WTC11 (cell line): ENCODE results near the gene TMEM190. TPM values are rescaled to one million over a fixed set of nuclear protein-coding genes. Genes with fewer than 3 reads are reported as not detected.

ENCODE experiments used
- ATAC-seq: fragments of 200-7000 bp; cut with Tn5 transposase; 2 replicates; pipeline ENCODE4 v1.10.0; 2021; ENCODE audit warnings: mild to moderate bottlenecking, moderate library complexity
- CTCF ChIA-PET: fragments of 300-600 bp; sonication (Branson Sonifier 250); formaldehyde crosslinking; loops from one replicate; lab custom pipeline; 2021; ENCODE audit warnings: antibody characterized with exemption; lab: Charles Lee
- POLR2A ChIA-PET: fragments of 350-600 bp; sonication (Branson Sonifier 250); formaldehyde crosslinking; loops from one replicate; lab custom pipeline; 2021; ENCODE audit warnings: antibody characterized with exemption; lab: Charles Lee
- DNase-seq: peaks from one replicate; pipeline ENCODE4 v3.0.0; 2021; ENCODE audit warnings: low spot score
- H3K27ac Mint-ChIP-seq: 2 replicates; pipeline ENCODE4 v1.8.0; 2021; ENCODE audit warnings: mixed read lengths
- H3K27me3 Mint-ChIP-seq: 2 replicates; pipeline ENCODE4 v1.8.0; 2021; ENCODE audit warnings: low read depth, mild to moderate bottlenecking, moderate library complexity, mixed read lengths
- H3K36me3 Mint-ChIP-seq: 2 replicates; pipeline ENCODE4 v1.8.0; 2021; ENCODE audit warnings: mixed read lengths
- H3K4me1 Mint-ChIP-seq: 2 replicates; pipeline ENCODE4 v1.8.0; 2022; ENCODE audit warnings: mixed read lengths
- H3K4me3 Mint-ChIP-seq: 2 replicates; pipeline ENCODE4 v1.8.0; 2021; ENCODE audit warnings: mild to moderate bottlenecking, moderate library complexity, mixed read lengths
- H3K9me3 Mint-ChIP-seq: 2 replicates; pipeline ENCODE4 v1.8.0; 2021; ENCODE audit warnings: mixed read lengths
- ATF1 ChIP-seq: sonication (generic); formaldehyde crosslinking; IDR thresholded peaks from 2 replicates; pipeline ENCODE4 v1.8.1; 2023; ENCODE audit warnings: mild to moderate bottlenecking, moderate library complexity, missing genetic modification reagents
- CREM ChIP-seq: sonication (generic); formaldehyde crosslinking; IDR thresholded peaks from 2 replicates; pipeline ENCODE4 v1.8.1; 2022; ENCODE audit warnings: mild to moderate bottlenecking, missing genetic modification reagents, moderate library complexity
- E2F1 ChIP-seq: sonication (generic); formaldehyde crosslinking; IDR thresholded peaks from 2 replicates; pipeline ENCODE4 v1.8.0; 2022; ENCODE audit warnings: mild to moderate bottlenecking, missing genetic modification reagents
- E2F4 ChIP-seq: sonication (generic); formaldehyde crosslinking; IDR thresholded peaks from 2 replicates; pipeline ENCODE4 v1.8.1; 2022; ENCODE audit warnings: low read depth, mild to moderate bottlenecking, moderate library complexity, missing genetic modification reagents, borderline replicate concordance
- ELF4 ChIP-seq: sonication (generic); formaldehyde crosslinking; IDR thresholded peaks from 2 replicates; pipeline ENCODE4 v1.8.1; 2022; ENCODE audit warnings: low read depth, mild to moderate bottlenecking, moderate library complexity, missing genetic modification reagents
- FOXJ3 ChIP-seq: sonication (generic); formaldehyde crosslinking; IDR thresholded peaks from 2 replicates; pipeline ENCODE4 v1.9.0; 2021; ENCODE audit warnings: missing genetic modification reagents, mild to moderate bottlenecking, borderline replicate concordance
- HMGA2 ChIP-seq: fragments of 250-450 bp; sonication (Bioruptor Pico); IDR thresholded peaks from 2 replicates; pipeline ENCODE4 v1.4.0; 2021; ENCODE audit warnings: mild to moderate bottlenecking, moderate library complexity
- JAZF1 ChIP-seq: fragments of 250-450 bp; sonication (Bioruptor Pico); IDR thresholded peaks from 2 replicates; pipeline ENCODE4 v1.9.0; 2021; ENCODE audit warnings: moderate library complexity, mild to moderate bottlenecking, inconsistent platforms
- MAX ChIP-seq: sonication (generic); formaldehyde crosslinking; IDR thresholded peaks from 2 replicates; pipeline ENCODE4 v1.8.0; 2022; ENCODE audit warnings: mild to moderate bottlenecking, missing genetic modification reagents
- NFYB ChIP-seq: sonication (generic); formaldehyde crosslinking; conservative IDR thresholded peaks from 2 replicates; pipeline ENCODE4 v1.8.0; 2022; ENCODE audit warnings: low read depth, missing genetic modification reagents
- NR1H2 ChIP-seq: sonication (generic); formaldehyde crosslinking; IDR thresholded peaks from 2 replicates; pipeline ENCODE4 v1.9.0; 2021; ENCODE audit warnings: mild to moderate bottlenecking, moderate library complexity, missing genetic modification reagents
- OVOL2 ChIP-seq: fragments of 250-450 bp; sonication (Bioruptor Pico); IDR thresholded peaks from 2 replicates; pipeline ENCODE4 v1.9.0; 2021; ENCODE audit warnings: mild to moderate bottlenecking, borderline replicate concordance
- PRDM15 ChIP-seq: sonication (generic); formaldehyde crosslinking; IDR thresholded peaks from 2 replicates; pipeline ENCODE4 v1.8.0; 2022; ENCODE audit warnings: missing genetic modification reagents
- USF2 ChIP-seq: sonication (generic); formaldehyde crosslinking; IDR thresholded peaks from 2 replicates; pipeline ENCODE4 v1.8.1; 2023; ENCODE audit warnings: mild to moderate bottlenecking, missing genetic modification reagents, moderate library complexity
- ZNF121 ChIP-seq: sonication (generic); formaldehyde crosslinking; IDR thresholded peaks from 2 replicates; pipeline ENCODE4 v1.8.0; 2023; ENCODE audit warnings: missing genetic modification reagents
- ZNF512 ChIP-seq: sonication (generic); formaldehyde crosslinking; IDR thresholded peaks from 2 replicates; pipeline ENCODE4 v1.8.1; 2022; ENCODE audit warnings: missing genetic modification reagents, borderline replicate concordance
- ZNF671 ChIP-seq: fragments of 250-450 bp; sonication (Bioruptor Pico); IDR thresholded peaks from 2 replicates; pipeline ENCODE4 v1.8.0; 2021; ENCODE audit warnings: mild to moderate bottlenecking
- total RNA-seq: library from RNA; stranded (reverse); gene quantifications from 3 replicates; pipeline ENCODE4 v1.2.3, GENCODE V29; 2021

Gene TMEM190
- total RNA-seq, 1 experiment from 2014 or later, result 0.33 TPM

- no peak for TF ChIP-seq ZNF671 (CRISPR knock-in tag)
- TF ChIP-seq ZNF512 (CRISPR knock-in tag), result no peak
Measured at GRCh38 chr19:55424518-55424917, 47.9 kb downstream of the TMEM190 start (continued).

GRCh38 chr19:55426042-55426441, 49.4 kb downstream of the TMEM190 start:
- CTCF ChIA-PET, result interaction anchor here (0.6 kb wide), 2 partner anchors 111 to 180 kb away, joined by 3 read pairs; no protein-coding TSS in a partner anchor
- TF ChIP-seq PRDM15 (no peak), USF2 (CRISPR knock-in tag) (no peak), E2F1 (CRISPR knock-in tag) (no peak), OVOL2 (CRISPR knock-in tag) (no peak), JAZF1 (CRISPR knock-in tag) (no peak), ZNF121 (no peak), NR1H2 (CRISPR knock-in tag) (no peak), E2F4 (CRISPR knock-in tag) (no peak), HMGA2 (CRISPR knock-in tag) (no peak), NFYB (CRISPR knock-in tag) (no peak), ELF4 (CRISPR knock-in tag) (no peak), ATF1 (CRISPR knock-in tag) (no peak), FOXJ3 (CRISPR knock-in tag) (no peak), CREM (CRISPR knock-in tag) (no peak), MAX (CRISPR knock-in tag) (no peak)
- Mint-ChIP-seq H3K4me3 (no peak overlapping the region), H3K36me3 (no peaks in the 10 kb centered on the region; the same call in 1 of the 2 replicates), H3K4me1 (0 out of 2 replicates have a peak, but pooled peaks cover 5% of the 10 kb centered on the region), H3K27me3 (peaks cover 57% of the 10 kb centered on the region), H3K27ac (no peak overlapping the region), H3K9me3 (peaks cover 9% of the 10 kb centered on the region)
- no peak for ATAC-seq
- POLR2A ChIA-PET, result interaction anchor here (0.5 kb wide), 1 partner anchor 131 kb away, joined by 3 read pairs; no protein-coding TSS in a partner anchor
- DNase-seq, result no peak

Other genes with a start within 250 kb of the TMEM190 start
- gene TNNT1, start 227.6 kb upstream of the TMEM190 start, total RNA-seq, result 50.6 to 127 TPM (median 108 TPM) in 3 replicates
- gene TNNI3, start 219.1 kb upstream of the TMEM190 start, total RNA-seq, result 15.0 to 36.7 TPM (median 34.0 TPM) in 3 replicates
- gene DNAAF3, start 210.2 kb upstream of the TMEM190 start, total RNA-seq, result 4.0 to 5.9 TPM (median 5.6 TPM) in 3 replicates
- 0.77 to 2.5 TPM (median 1.1 TPM) in 3 replicates for gene SYT5, start 196.5 kb upstream of the TMEM190 start, total RNA-seq
- gene PTPRH, start 167.3 kb upstream of the TMEM190 start, total RNA-seq, result 0.41 to 0.63 TPM (median 0.44 TPM) in 3 replicates
- gene TMEM86B, start 148.1 kb upstream of the TMEM190 start, total RNA-seq, result 3.5 to 4.2 TPM (median 4.1 TPM) in 3 replicates
- gene PPP6R1, start 117.8 kb upstream of the TMEM190 start, total RNA-seq, result 78.4 to 91.8 TPM (median 83.2 TPM) in 3 replicates
- 57.1 to 65.2 TPM (median 60.9 TPM) in 3 replicates for gene HSPBP1, start 96.7 kb upstream of the TMEM190 start, total RNA-seq
- 49.2 to 52.4 TPM (median 49.7 TPM) in 3 replicates for gene BRSK1, start 92.8 kb upstream of the TMEM190 start, total RNA-seq
- 0.44 to 0.50 TPM in 2 of 3 replicates, not detected in the other for gene TMEM150B, start 51.5 kb upstream of the TMEM190 start, total RNA-seq
- gene KMT5C, start 37.0 kb upstream of the TMEM190 start, total RNA-seq, result 49.1 to 63.1 TPM (median 52.3 TPM) in 3 replicates
- 4.1 to 8.0 TPM (median 4.3 TPM) in 3 replicates for gene COX6B2, start 22.1 kb upstream of the TMEM190 start, total RNA-seq
- gene GARIN5B, start 13.6 kb upstream of the TMEM190 start, total RNA-seq, result 0.07 to 0.09 TPM in 2 of 3 replicates, not detected in the other
- gene IL11, start 6.4 kb upstream of the TMEM190 start, total RNA-seq, result 1.2 to 1.8 TPM (median 1.6 TPM) in 3 replicates
- 5.8 to 8.3 TPM (median 6.5 TPM) in 3 replicates for gene TMEM238, start 7.5 kb downstream of the TMEM190 start, total RNA-seq
- gene RPL28, start 9.1 kb downstream of the TMEM190 start, total RNA-seq, result 2,505 to 2,895 TPM (median 2,837 TPM) in 3 replicates
- gene UBE2S, start 31.0 kb downstream of the TMEM190 start, total RNA-seq, result 442 to 516 TPM (median 467 TPM) in 3 replicates
- 0.79 to 0.94 TPM (median 0.87 TPM) in 3 replicates for gene SHISA7, start 66.5 kb downstream of the TMEM190 start, total RNA-seq
- 96.3 to 96.6 TPM (median 96.4 TPM) in 3 replicates for gene ISOC2, start 84.8 kb downstream of the TMEM190 start, total RNA-seq
- gene C19orf85, start 87.9 kb downstream of the TMEM190 start, total RNA-seq, result 2.1 to 2.5 TPM (median 2.2 TPM) in 3 replicates
- 14.0 to 23.6 TPM (median 17.8 TPM) in 3 replicates for gene ZNF628, start 99.8 kb downstream of the TMEM190 start, total RNA-seq
- 71.9 to 87.7 TPM (median 74.8 TPM) in 3 replicates for gene NAT14, start 108.4 kb downstream of the TMEM190 start, total RNA-seq
- 1.8 to 2.9 TPM (median 2.5 TPM) in 3 replicates for gene SSC5D, start 111.6 kb downstream of the TMEM190 start, total RNA-seq
- gene SBK2, start 160.3 kb downstream of the TMEM190 start, total RNA-seq, result 5.2 to 6.4 TPM (median 5.8 TPM) in 3 replicates
- 0.90 to 1.3 TPM (median 1.1 TPM) in 3 replicates for gene SBK3, start 168.7 kb downstream of the TMEM190 start, total RNA-seq
- 29.7 to 30.4 TPM (median 30.0 TPM) in 3 replicates for gene ZNF579, start 204.0 kb downstream of the TMEM190 start, total RNA-seq
- gene FIZ1, start 222.7 kb downstream of the TMEM190 start, total RNA-seq, result 20.1 to 22.7 TPM (median 20.6 TPM) in 3 replicates
- gene ZNF524, start 223.5 kb downstream of the TMEM190 start, total RNA-seq, result 5.5 to 6.3 TPM (median 5.5 TPM) in 3 replicates
- gene ZNF865, start 228.8 kb downstream of the TMEM190 start, total RNA-seq, result 18.5 to 21.7 TPM (median 19.0 TPM) in 3 replicates
- 9.9 to 12.1 TPM (median 11.4 TPM) in 3 replicates for gene ZNF784, start 247.7 kb downstream of the TMEM190 start, total RNA-seq